ENCODE measurements around the gene REM2. TPM values are rescaled to one million over a fixed set of nuclear protein-coding genes. Genes with fewer than 3 reads are reported as not detected.
A peak's percentile ranks its signal among the peaks of the same experiment; 100 is the strongest.

REM2 gene
- total RNA-seq, 1 donor from 2014 or later = 1.9 TPM

DNA sequence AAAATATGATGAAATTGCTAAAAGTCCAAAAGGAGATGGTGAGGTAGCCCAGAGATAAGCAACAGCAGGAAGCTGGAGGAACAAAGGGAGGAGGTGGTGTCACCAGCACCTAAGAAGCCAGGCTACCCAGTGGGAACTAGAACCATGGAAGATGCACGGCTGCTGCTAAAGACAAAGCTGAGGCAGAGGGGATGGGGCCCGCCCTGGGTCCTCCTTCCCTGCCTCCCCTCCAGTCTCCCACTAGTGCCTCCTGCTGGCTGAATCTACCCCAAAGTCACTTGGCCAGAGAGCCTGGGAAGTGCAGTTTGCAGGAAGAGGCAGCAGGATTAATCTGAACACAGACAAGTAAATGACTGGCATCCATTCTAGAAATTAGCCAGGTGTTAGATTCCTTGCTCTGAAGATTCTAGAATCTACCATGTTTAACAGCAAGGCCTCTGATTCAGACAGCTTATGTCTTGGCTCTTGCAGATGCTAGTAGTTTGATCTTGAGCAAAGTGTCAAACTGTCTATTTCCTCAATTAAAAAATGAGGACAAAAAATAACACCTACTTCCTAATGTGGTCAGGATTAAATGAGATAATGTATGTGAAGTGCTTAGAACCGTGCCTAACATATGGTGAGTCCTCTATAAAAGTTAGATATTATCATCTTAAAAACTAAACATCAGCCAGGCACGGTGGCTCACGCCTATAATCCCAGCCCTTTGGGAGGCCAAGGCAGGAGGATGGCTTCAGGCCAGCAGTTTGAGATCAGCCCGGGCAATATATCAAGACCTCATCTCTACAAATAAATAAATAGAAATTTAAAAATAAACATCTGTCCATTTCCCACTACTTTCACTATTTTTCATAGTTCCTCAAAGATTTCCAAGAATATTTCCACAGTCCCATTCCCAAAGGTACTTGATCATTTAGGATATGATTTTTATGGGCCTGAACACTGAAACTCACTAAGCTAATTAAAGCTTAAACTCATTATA lies 17.3 kb upstream of the REM2 start:
- intact Hi-C loops (cut with DNase I) = no loop called here
- no peak for DNase-seq (ENCODE audit: low spot score in 2 of 2)

GRCh38 chr14:22866874-22867273 lies 16.1 kb upstream of the REM2 start:
- peaks cover 5 to 9% of the 10 kb centered on the region in 2 donors for H3K4me1 ChIP-seq
- H3K27me3 ChIP-seq = no peaks in the 10 kb centered on the region
- no peak overlapping the region for H3K4me3 ChIP-seq
- intact Hi-C loops (cut with DNase I) = no loop called here
- TF ChIP-seq CTCF (IDR thresholded peaks at IDR 0.05) = no peak
- no peaks in the 10 kb centered on the region for H3K36me3 ChIP-seq
- DNase-seq (ENCODE audit: low spot score in 2 of 2) = no peak
- H3K9me3 ChIP-seq = no peaks in the 10 kb centered on the region
- H3K27ac ChIP-seq = no peak overlapping the region

More for the DNA sequence above, 17.3 kb upstream of the REM2 start:
- Histone ChIP-seq H3K4me1 (peaks cover 5 to 7% of the 10 kb centered on the region in 2 donors), H3K36me3 (no peaks in the 10 kb centered on the region), H3K27me3 (no peaks in the 10 kb centered on the region), H3K27ac (no peak overlapping the region), H3K9me3 (no peaks in the 10 kb centered on the region), H3K4me3 (no peak overlapping the region)
- TF ChIP-seq CTCF (IDR thresholded peaks at IDR 0.05) = no peak

DNA sequence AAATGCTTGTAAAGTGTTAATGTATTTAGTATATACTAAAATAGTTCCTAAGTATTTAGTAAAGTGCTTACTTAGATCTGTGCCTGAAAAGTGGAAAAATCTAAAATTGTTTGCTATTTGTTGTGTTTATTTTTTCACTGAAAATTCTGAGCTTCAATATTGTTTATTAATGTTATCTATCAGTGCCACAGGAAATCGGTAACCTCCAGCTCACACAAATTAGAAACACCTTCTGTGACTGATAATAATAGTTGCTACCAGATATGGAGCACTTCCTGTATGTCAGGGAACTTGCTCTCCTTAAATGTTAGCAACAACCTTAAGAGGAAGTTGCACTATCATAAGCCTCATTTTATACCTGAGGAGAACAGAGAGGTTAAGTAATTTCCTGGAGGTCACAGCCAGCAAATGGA lies 12.2 kb upstream of the REM2 start:
- H3K9me3 ChIP-seq = no peaks in the 10 kb centered on the region
- H3K27ac ChIP-seq = peak overlapping the region; percentile 99 to 100
- H3K36me3 ChIP-seq = peaks cover 26% of the 10 kb centered on the region in 2 donors
- intact Hi-C loops (cut with DNase I) = loop anchor here (1.0 to 5.0 kb wide), 7 partner anchors 20 to 1496 kb away; partner anchors contain the start of genes ACIN1, C14orf119, MMP14 and NFATC4
- no peak for TF ChIP-seq CTCF (IDR thresholded peaks at IDR 0.05)
- H3K27me3 ChIP-seq = no peaks in the 10 kb centered on the region
- peaks cover 12 to 24% of the 10 kb centered on the region in 2 donors for H3K4me1 ChIP-seq
- no peak for DNase-seq (ENCODE audit: low spot score in 2 of 2)
- H3K4me3 ChIP-seq = peak overlapping the region; percentile 95 to 100

DNA sequence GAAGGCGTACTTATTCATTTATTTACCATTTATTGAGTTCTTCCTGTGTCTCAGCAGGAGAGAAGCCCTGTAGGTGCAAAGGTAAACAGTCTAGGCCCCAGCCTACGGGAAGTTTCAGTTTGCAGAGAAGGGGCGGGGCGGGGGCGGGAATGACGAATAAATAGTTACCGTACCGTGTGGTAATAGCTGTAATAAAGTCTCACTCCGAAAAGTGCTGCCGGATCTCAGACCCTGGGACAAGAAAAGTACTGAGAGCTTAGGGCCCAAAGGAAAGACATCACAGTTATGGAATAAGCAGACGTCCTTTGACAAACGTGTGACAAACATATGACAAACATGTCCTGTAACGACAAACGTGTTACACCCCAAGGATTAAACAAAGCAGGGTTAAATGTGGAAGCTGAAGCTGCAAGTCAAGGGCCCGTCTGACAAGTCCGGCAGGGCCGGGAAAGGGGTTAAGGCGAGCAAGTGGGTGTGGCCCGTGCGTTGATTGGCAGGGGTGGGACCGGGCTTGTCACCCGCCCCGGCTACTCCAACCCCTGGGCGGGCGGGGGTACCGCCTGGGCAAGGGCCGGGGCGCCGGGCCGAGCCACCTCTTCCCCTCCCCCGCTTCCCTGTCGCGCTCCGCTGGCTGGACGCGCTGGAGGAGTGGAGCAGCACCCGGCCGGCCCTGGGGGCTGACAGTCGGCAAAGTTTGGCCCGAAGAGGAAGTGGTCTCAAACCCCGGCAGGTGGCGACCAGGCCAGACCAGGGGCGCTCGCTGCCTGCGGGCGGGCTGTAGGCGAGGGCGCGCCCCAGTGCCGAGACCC lies 11.6 kb upstream of the REM2 start, which contains the start of gene LRP10:
TSS of gene LRP10 (plus strand) at position 517 of the 809 bp plus-strand sequence. CDS start 564 bp downstream, outside the sequence.
- Histone ChIP-seq H3K4me3 (peak within 1 kb of the TSS; percentile 95 to 100), H3K4me1 (peaks cover 12 to 24% of the 10 kb centered on the region in 2 donors), H3K9me3 (no peaks in the 10 kb centered on the region), H3K27me3 (no peaks in the 10 kb centered on the region), H3K36me3 (peaks cover 32% of the 10 kb centered on the region in 2 donors), H3K27ac (peak within 1 kb of the TSS; percentile 99 to 100)
- peak; percentile 74 to 97 for DNase-seq (ENCODE audit: low spot score in 2 of 2)
- intact Hi-C loops (cut with DNase I) = loop anchor here (1.0 to 5.0 kb wide), 9 partner anchors 15 to 1496 kb away; partner anchors contain the start of genes ACIN1, C14orf119, MMP14 and NFATC4
- TF ChIP-seq CTCF (IDR thresholded peaks at IDR 0.05) = peak in 1 of 3 experiments; percentile 4
